Measurements from ENCODE around the gene TTC13.

DNA sequence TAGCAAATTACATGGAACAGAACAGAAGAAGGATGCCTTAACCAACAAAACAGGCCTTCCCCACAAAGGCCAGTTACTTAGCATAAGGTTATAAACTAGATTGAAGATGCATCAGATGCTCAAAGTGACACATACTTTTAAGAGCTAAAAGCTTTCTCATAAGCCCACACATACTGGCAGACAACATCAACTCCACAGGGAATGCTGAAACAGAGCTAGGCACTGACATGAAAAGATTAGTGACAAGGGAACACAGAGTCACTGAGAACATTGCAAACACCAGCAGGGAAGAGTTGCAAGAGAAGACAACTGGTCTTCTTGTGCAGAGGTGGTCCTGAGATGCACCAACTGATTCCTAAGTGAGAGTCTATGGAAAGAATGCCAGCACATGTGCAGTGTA lies 6.9 kb downstream of the TTC13 start:
- TF ChIP-seq EZH2 (IDR thresholded peaks at IDR 0.05) = no peak
- TF ChIP-seq POLR2AphosphoS5 (IDR thresholded peaks at IDR 0.05; ENCODE audit: borderline replicate concordance, low read depth, low read length) = no peak

Data from SK-N-MC (cell line).